K562 (cell line): ENCODE results near the gene HSD17B1. TPM values are rescaled to one million over a fixed set of nuclear protein-coding genes. Genes with fewer than 3 reads are reported as not detected.

Experiments used
- ARID3B ChIP-seq: fragments of 250-450 bp; sonication (Bioruptor Pico); IDR thresholded peaks from 2 replicates; pipeline ENCODE4 v1.4.0; 2020; ENCODE audit warnings: borderline replicate concordance
- BHLHE40 ChIP-seq: IDR thresholded peaks from 2 replicates; pipeline ENCODE4 v1.6.1; 2011; ENCODE audit warnings: low read length, improper control_type of control experiment
- CBFA2T3 ChIP-seq: fragments of 450-650 bp; IDR thresholded peaks from 2 replicates; pipeline ENCODE4 v1.6.1; 2017
- CBX5 ChIP-seq: IDR thresholded peaks from 2 replicates; pipeline ENCODE4 v1.6.1; 2014; ENCODE audit warnings: low read depth, borderline replicate concordance
- EZH2 ChIP-seq: IDR thresholded peaks from 2 replicates; pipeline ENCODE4 v1.6.1; 2012; ENCODE audit warnings: low read depth, mild to moderate bottlenecking, inconsistent platforms, low read length, borderline replicate concordance
- JUN ChIP-seq, 2 experiments: sonication (generic) in 1 of 2; formaldehyde crosslinking in 1 of 2; IDR thresholded peaks; 2 replicates each; pipeline versions ENCODE4 v1.6.1 to v1.8.0; 2012 to 2022; ENCODE audit warnings: borderline replicate concordance in 2 of 2, mild to moderate bottlenecking in 2 of 2, improper control_type of control experiment in 1 of 2, low read depth in 1 of 2, low read length in 1 of 2, missing genetic modification reagents in 1 of 2
- MNT ChIP-seq, 2 experiments: fragments of 450-650 bp; conservative IDR thresholded peaks; 2 replicates each; pipeline ENCODE4 v1.6.1; 2017; ENCODE audit warnings: mild to moderate bottlenecking in 2 of 2, moderate library complexity in 2 of 2
- NFE2L1 ChIP-seq: fragments of 450-650 bp; IDR thresholded peaks from 2 replicates; pipeline ENCODE4 v1.6.1; 2016; ENCODE audit warnings: missing genetic modification characterization, low read depth, mild to moderate bottlenecking, missing compliant biosample characterization, moderate library complexity, borderline replicate concordance
- POU5F1 ChIP-seq: fragments of 150-350 bp; IDR thresholded peaks from 2 replicates; pipeline ENCODE4 v1.6.1; 2014; ENCODE audit warnings: borderline replicate concordance, low read length, low read depth, mild to moderate bottlenecking; ENCODE audit not compliant: partially characterized antibody
- PPARD ChIP-seq: fragments of 250-450 bp; sonication (Bioruptor Pico); IDR thresholded peaks from 2 replicates; pipeline ENCODE4 v1.8.0; 2022; ENCODE audit warnings: inconsistent platforms, mild to moderate bottlenecking, moderate library complexity
- REST ChIP-seq, 2 experiments: fragments of 450-650 bp; formaldehyde crosslinking in 1 of 2; IDR thresholded peaks; 2 replicates each; pipeline versions ENCODE4 v1.4.0 to v1.6.1; 2014 to 2020; ENCODE audit warnings: mild to moderate bottlenecking in 2 of 2, borderline replicate concordance in 1 of 2, low read depth in 1 of 2
- SNAPC5 ChIP-seq: fragments of 250-450 bp; sonication (Bioruptor Pico); IDR thresholded peaks from 2 replicates; pipeline ENCODE4 v1.8.0; 2021; ENCODE audit warnings: moderate library complexity, mild to moderate bottlenecking, inconsistent platforms
- ZNF124 ChIP-seq: sonication (generic); formaldehyde crosslinking; IDR thresholded peaks from 2 replicates; pipeline ENCODE4 v1.8.1; 2022; ENCODE audit warnings: missing genetic modification reagents
- ZNF75A ChIP-seq: fragments of 450-650 bp; formaldehyde crosslinking; IDR thresholded peaks from 2 replicates; pipeline ENCODE4 v1.4.0; 2020; ENCODE audit warnings: mild to moderate bottlenecking
- polyA plus RNA-seq, 8 experiments: library from polyadenylated mRNA; depleted of rRNA in 4 of 8; stranded (reverse) in 5 of 8; unstranded in 3 of 8; fragments of >200 nt; fragmentation: Nextera tagmentation in 2 of 8; fragmentation: Illumina TruSeq in 1 of 8; extraction: Ambion mirVana in 2 of 8; extraction: Trizol in 1 of 8; gene quantifications; 2 replicates each; pipeline versions ENCODE4 v1.2.1 to v1.2.3, GENCODE V29; 2011 to 2014; ENCODE audit warnings: inconsistent platforms in 1 of 8, missing spikeins in 1 of 8
- total RNA-seq, 7 experiments: library from RNA; depleted of rRNA in 6 of 7; stranded (reverse); fragments of >200 nt in 6 of 7; fragmentation: Illumina TruSeq in 2 of 7; extraction: Trizol in 2 of 7; gene quantifications; 2 replicates each; pipeline versions ENCODE4 v1.2.1 to v1.2.3, GENCODE V29; 2011 to 2021; ENCODE audit warnings: low replicate concordance in 1 of 7

Gene HSD17B1
- total and polyA plus RNA-seq, 9 of the 15 experiments (the other 6 are each of a cell fraction or from before 2014, with no cell fraction given), result 0.55 to 21.1 (median 3.6) TPM

GRCh38 chr17:42519546-42520491 lies 32.9 kb upstream of the HSD17B1 start (continued):
- TF ChIP-seq JUN (IDR thresholded peaks at IDR 0.05; ENCODE audit: borderline replicate concordance, low read depth, low read length) (no peak), JUN (CRISPR knock-in tag; IDR thresholded peaks at IDR 0.05; ENCODE audit: borderline replicate concordance) (no peak), BHLHE40 (peak; percentile 87), POU5F1 (no peak), ZNF124 (no peak), SNAPC5 (CRISPR knock-in tag) (no peak), CBFA2T3 (no peak), CBX5 (no peak), NFE2L1 (tag) (no peak), PPARD (CRISPR knock-in tag) (no peak), EZH2 (no peak), REST (IDR thresholded peaks at IDR 0.05; ENCODE audit: borderline replicate concordance) (peak; percentile 48; the same call in 1 of the 2 replicates), REST (CRISPR knock-in tag; IDR thresholded peaks at IDR 0.05; ENCODE audit: low read depth) (no peak), MNT (conservative IDR thresholded peaks at IDR 0.05) (0 out of 4 replicates have a peak, but pooled peaks of 1 of the 2 experiments have one; percentile 40), ARID3B (CRISPR knock-in tag) (no peak), ZNF75A (CRISPR knock-in tag) (no peak)
